GM21447 (cell line): ENCODE data around the gene INTS1.

Experiments used
- ATAC-seq: cut with Tn5 transposase; IDR thresholded peaks from one replicate; pipeline ENCODE4 v1.9.1; 2021; ENCODE audit not compliant: unreplicated experiment

INTS1 gene

GRCh38 chr7:1434891-1435670 lies 69.1 kb downstream of the INTS1 start:
- no peak for ATAC-seq

GRCh38 chr7:1434165-1434718 lies 69.9 kb downstream of the INTS1 start:
- no peak for ATAC-seq

GRCh38 chr7:1433128-1433920 lies 70.9 kb downstream of the INTS1 start:
- no peak for ATAC-seq

GRCh38 chr7:1432411-1433082 lies 71.6 kb downstream of the INTS1 start:
- ATAC-seq = peak; percentile 73

- ATAC-seq = no peak
Observed at GRCh38 chr7:1431634-1432380, 72.4 kb downstream of the INTS1 start.

GRCh38 chr7:1431226-1431625 lies 73.0 kb downstream of the INTS1 start:
- ATAC-seq = no peak

GRCh38 chr7:1430056-1430845 lies 73.9 kb downstream of the INTS1 start:
- ATAC-seq = no peak

- ATAC-seq = no peak
Observed at GRCh38 chr7:1428941-1429501, 75.2 kb downstream of the INTS1 start.

- ATAC-seq = no peak
Observed at GRCh38 chr7:1427064-1427657, 77.0 kb downstream of the INTS1 start.

- ATAC-seq = no peak
Observed at GRCh38 chr7:1426474-1426873, 77.7 kb downstream of the INTS1 start.

- ATAC-seq = no peak
Observed at GRCh38 chr7:1425292-1426136, 78.7 kb downstream of the INTS1 start.

GRCh38 chr7:1424041-1424440 lies 80.1 kb downstream of the INTS1 start:
- ATAC-seq = no peak

GRCh38 chr7:1423264-1423811 lies 80.9 kb downstream of the INTS1 start:
- no peak for ATAC-seq

- no peak for ATAC-seq
Observed at GRCh38 chr7:1422512-1423263, 81.5 kb downstream of the INTS1 start.

GRCh38 chr7:1421946-1422345 lies 82.2 kb downstream of the INTS1 start:
- ATAC-seq = no peak

- ATAC-seq = no peak
Observed at GRCh38 chr7:1421020-1421790, 83.0 kb downstream of the INTS1 start.
